ENCODE results near the gene CEP44.

DNA sequence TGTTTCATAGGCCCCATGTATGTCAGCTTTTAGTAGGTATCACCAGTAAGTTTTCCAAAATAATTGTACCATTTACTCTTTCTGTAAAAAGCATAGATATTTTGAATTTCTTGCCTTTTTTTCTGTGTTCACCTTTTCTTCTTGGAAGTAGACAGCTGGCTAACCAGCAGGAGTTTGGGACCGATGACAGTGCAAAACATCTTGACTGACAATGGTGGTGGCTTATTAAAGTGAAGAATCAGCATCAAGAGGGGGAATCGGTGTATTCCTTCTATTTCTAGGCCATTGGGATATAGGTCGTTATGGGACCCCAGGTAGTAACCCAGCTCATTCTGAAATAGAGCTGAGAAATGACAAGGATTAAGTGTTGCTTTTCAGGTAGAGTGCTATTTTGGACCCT, 3.2 kb downstream of the CEP44 start:
- TF ChIP-seq CTCF (IDR thresholded peaks at IDR 0.05; ENCODE audit: low read length) (no peak), EZH2 (optimal IDR thresholded peaks at IDR 0.05; ENCODE audit: low read depth, low read length) (no peak), EZH2phosphoT487 (IDR thresholded peaks at IDR 0.05; ENCODE audit: low read length) (no peak)

All from MM.1S (cell line).